Measurements from ENCODE around the gene ST7.

The ST7 gene

DNA sequence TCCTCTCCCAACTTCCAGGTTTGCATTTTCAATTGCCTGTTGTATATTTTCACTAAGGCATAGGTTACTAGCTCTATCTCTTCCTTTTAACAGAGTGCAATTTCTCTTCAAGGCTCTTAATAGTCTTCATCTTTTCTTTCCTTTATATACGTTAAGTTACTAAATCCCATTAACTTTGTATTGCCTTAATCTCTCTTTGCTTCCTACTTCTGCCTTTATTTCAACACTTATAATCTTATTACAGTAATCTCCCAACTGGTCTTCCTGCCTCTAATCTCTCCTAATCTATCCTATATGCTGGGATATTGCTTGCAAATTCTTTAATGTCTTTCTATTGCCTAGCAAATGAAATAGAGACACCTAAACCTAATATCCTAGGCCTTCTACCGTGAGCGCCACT is 26.1 kb downstream of the ST7 start:
- DNase-seq = no peak

DNA sequence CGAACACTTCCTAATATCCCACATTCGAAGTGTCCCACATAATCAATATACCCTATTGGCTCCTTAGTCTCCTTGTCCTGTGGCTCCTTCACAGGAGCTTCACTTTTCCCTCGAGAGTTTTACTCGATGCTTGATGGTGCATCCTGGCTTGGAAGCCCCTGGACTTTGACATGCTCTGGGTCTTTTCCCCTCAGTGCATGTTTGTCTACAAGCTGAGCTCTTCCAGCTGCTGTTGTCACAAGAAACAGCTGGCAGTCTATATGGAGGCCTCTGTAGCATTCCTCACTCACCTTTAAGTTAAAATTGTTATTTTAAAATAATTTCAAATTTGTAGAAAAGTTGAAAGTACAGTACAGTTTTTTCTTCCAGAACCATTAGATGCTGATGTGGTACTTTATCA is 27.1 kb downstream of the ST7 start:
- no peak for DNase-seq

DNA sequence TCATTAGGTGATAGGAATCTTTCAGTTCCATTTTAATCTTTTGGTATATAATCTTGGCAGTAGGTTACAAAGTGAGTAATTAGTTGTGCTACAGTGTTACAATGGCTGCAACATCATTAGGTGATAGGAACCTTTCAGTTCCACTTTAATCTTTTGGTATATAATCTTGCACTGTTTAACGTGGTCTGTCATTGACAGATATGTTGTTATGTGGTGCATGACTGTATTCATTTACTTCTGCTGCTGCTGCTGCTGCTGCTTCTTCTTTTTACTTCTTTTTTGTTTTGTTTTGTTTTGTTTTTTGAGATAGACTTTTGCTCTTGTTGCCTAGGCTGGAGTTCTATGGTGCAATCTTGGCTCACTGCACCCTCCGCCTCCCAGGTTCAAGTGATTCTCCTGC is 28.6 kb downstream of the ST7 start:
- no peak for DNase-seq

DNA sequence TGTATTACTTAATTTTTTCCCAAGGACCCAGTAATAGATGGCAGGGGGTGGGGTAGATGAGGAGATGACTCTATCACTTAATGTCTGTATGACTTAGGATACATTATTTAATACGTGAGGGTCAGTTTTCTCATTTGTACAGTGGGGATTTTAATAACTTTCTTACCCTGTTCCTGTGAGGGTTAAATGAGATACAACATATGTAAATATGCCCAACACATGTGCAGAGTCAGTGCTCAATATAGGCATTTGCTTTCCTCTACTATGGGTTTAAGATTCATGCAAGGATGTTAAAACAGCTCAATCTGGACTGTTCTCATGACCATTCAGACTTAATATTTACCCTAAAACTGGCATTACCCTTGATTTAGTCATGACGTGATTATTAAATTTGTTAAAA is 31.2 kb downstream of the ST7 start:
- no peak for DNase-seq

DNA sequence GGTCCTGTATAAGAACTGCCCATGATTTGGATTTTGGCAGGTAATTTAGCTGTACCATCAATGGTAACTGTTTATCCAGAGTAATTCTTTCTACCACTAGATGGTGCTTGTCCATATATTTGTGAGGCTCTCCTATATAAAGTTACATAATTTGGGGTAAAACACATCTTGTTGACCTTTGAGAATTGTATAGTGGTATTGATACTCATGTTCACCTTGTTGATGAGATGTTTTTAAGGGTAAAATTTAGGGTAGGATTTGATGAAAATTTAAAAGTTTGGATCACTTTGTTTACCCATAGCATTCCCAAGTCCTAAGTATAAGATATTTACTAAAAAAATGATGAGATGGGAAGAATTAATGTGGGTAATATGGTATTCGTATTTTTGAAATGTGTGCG is 31.6 kb downstream of the ST7 start:
- peak; percentile 8 for DNase-seq

DNA sequence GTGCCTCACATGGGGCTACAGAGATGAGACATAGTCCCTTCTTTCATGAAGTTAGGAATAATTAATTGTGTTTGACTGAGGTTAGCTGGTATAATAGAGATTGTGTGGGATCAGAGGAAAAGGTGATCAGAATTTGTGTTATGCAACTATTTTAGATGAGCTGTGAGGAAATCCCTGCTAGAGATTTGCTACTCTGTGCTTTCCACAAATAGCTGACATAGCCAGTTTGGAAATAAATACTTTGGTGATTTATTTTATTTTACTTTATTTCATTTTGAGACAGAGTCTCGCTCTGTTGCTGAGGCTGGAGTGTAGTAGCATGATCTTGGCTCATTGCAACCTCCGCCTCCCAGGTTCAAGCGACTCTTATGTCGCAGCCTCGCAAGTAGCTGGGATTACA is 32.3 kb downstream of the ST7 start:
- DNase-seq = no peak

DNA sequence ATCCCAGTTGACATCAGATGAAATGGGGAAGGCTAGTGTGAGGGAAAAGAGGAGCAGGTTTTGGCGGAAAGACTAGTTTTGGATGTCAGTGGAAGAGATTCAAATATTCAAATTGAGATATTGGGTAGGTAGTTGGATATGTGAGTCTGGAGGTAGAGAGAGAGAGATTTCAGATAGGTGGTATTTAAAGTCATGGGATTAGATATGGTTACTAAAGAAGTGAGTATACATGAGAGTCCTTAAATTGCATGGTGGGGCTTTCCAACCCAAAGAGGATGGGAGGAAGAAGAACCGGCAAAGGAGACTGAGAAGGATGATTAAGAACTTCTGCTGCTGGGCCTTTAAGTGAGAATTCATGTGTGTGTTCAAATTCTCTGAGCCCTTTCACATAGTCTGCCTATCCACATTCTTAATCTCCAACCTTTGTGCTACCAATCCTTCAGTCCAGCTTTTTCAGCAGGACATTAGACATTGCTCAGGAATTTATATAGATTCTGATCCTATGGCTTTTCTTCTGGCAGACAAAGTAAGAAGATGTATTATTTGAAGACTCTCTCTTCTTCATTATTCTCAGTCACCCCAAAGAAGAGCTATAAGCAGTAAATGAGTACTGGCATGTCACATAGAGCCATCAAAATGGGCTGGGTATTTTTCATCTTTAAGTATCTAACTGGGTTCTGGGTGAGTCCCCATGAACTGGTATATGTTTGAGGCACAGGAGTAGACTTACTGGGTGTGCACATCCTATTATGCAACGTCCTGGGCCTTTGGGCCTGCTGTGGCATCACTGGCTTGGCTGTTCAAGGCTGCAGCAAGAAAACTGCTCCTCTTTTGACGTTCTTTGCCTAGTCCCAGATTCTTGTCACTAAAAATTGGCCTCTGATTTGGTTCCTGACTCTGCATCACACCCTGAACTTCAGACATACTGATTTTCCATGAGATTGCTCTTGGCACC is 33.6 kb downstream of the ST7 start:
- DNase-seq = no peak

DNA sequence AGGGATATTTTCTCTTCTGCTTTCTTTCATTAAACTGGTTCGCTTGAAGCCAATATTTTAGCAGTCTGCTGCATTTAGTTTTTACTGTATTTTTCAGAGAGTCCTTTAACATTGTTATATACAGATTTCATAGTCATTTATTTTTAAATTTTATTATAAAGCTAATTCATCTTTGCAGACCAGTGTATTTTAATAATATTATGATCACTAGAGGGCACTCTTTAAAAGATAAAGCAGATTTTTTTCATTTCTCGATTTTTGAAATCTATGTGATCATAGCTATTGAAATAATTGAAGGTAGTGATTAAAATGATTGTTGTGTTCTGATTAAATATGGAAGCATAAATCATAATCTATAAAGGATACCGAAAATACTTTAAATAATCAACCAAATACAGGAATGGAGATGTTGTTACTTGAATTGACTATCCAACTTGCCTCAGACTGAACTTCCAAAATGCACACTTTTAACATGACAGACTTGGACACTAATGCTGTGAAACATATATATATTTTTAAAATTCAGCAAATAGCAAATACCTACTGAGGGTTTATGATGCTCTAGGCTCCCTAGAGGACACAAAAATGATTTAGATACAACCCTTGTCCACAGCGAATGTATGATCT is 35.2 kb downstream of the ST7 start:
- peak; percentile 9 for DNase-seq

DNA sequence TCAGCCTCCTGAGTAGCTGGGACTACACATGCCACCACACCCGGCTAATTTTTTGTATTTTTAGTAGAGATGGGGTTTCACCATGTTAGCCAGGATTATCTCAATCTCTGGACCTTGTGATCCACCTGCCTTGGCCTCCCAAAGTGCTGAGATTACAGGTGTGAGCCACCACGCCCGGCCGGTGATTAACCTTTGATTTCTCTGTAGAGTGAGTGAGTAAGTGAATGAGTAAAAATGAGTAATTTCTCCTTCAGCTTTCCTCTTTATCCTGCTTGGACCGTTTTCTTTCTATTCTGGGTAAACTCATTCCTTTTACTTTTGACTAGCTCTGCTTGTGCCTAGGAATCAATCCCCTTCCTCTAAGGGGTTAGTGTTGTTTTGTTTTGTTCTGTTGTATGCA is 36.8 kb downstream of the ST7 start:
- no peak for DNase-seq

DNA sequence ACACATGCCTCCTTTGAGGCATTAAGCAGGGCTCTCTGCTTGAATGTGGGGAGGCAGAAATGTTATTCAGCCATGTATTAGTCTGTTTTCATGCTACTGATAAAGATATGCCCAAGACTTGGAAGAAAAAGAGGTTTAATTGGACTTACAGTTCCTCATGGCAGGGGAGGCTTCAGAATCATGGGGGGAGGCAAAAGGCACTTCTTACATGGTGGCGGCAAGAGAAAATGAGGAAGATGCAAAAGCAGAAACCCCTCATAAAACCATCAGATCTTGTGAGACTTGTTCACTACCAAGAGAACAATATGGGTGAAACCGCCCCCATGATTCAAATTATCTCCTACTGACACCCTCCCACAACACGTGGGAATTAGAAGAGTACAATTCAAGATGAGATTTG is 37.9 kb downstream of the ST7 start:
- DNase-seq = no peak

DNA sequence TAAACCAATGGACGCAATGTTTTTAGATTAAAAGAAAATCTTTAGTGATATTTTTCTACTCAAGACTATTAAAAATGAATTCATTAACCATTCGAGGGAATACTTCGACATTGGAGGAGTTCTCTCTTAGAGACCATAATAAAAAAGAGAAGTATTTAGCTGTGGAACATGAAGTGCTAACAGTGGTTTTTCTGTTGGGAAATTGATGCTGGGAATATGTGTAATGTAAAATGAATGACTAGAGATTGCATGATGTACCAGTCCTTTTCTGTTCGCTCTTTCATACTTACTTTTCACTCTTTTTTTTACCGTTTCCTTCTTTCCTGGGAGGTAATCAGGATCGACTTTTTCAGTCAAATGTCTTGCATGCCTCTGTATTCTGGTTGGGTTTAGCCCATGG is 41.3 kb downstream of the ST7 start:
- no peak for DNase-seq

DNA sequence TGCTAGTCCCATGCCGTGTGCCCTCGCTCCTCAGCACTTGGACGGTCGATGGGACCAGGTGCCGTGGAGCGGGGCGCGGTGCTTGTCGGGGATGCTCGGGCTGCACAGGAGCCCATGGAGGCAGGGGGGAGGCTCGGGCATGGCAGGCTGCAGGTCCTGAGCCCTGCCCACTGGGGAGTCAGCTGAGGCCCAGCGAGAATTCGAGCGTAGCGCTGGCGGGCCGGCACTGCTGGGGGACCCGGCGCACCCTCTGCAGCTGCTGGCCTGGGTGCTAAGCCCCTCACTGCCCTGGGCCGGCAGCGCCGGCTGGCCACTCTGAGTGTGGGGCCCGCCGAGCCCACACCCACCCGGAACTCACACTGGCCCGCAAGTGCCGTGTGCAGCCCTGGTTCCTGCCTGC is 44.7 kb downstream of the ST7 start:
- DNase-seq = no peak

DNA sequence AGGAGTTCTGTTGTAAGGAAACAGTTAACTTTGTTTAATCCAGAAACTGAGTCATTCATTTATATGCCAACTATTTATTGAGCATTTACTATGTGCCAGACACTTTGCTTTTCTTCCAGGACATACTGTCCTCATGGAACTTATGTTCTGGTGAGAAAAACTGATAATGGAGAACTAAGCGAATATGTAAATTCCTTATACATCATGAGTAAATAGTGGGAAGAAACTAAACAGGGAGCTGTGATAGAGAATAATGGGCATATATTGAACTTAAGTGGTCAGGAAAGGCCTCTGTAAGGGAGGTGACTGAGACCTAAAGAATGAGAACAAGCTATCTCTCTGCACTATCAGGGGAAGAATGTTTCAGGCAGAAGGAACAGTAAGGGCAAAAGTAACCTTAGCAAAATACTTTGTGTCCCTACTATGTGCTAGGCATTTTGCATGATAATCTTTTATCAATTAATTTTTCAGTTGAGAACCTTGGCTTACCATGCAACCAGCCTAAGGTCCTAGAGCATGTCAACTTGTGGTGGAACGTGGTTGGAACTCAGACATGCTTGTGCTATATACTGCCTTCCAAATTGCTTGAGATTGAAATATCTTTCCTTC is 45.4 kb downstream of the ST7 start:
- DNase-seq = no peak

DNA sequence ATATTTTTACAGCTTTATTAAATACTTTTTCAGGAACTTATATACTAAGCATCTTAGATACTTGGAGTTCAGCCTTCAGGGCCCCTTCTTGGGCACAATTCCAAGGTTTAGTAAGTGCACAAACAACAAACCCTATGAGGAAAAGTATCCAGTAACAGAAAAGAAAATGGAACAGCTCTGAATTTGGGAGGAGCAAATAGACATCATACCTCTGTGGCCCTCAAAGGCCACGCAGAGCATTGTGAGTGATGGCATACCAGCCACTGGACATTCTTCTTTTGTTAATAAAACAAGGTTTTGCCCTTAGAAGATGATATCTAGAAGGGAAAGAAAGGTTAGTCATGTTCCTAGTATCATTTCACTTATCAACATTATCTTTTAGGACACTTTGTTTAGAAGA is 46.0 kb downstream of the ST7 start:
- DNase-seq = no peak

DNA sequence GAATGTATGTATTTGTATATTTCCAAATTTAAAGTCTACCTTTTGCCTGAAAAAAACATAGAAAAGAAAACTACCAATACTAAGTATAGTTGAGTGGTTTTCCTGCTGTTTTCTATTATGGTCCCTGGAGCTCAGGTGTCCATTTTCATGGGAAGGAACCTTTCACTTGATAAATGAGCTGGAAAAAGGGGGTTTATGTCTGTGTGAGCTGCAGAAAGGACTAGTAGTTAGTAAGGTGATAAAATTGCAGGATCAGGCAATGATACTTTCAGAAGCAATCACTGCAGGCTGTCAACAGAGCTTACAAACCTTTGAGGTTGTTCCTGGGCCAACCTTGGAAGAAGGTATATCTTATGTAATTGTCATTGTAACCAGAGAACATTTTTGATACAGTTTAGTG is 48.0 kb downstream of the ST7 start:
- no peak for DNase-seq

DNA sequence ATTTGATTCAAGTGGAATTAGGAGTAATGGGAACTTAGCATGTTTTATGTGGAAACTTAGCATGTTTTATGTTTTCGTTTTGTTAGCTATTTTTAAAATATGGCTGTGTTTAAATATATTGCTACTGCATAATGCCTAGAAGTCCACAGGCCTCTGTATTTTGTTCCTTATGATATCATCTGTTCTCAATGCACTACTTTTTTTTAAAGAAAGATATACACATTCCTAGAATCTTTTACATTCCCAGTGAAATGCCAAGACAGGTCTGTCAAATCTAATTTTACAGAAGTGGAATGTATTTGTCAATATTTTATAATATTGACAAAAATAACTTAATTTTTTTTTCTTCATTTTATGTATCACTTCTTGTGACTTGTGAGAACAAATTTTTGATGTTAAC is 51.6 kb downstream of the ST7 start:
- peak; percentile 50 for DNase-seq

DNA sequence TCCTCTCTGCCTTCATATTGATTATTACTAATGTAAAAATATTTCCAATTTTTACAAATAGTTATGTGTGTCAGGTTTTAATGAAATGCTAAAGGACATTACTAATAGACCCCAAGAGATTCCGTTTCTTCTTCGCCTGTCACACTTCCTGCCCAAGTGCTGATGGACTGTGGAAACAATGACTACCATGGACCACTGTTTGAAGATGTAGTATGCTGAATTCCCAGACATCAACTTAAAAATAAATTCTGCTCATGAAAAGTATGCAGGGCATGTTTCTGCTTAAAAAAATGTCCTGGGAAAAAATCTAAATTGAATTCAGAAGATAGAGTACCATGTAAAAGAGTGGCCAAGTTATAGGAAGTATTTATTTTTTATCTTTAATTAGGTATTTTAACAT is 52.1 kb downstream of the ST7 start:
- DNase-seq = no peak

DNA sequence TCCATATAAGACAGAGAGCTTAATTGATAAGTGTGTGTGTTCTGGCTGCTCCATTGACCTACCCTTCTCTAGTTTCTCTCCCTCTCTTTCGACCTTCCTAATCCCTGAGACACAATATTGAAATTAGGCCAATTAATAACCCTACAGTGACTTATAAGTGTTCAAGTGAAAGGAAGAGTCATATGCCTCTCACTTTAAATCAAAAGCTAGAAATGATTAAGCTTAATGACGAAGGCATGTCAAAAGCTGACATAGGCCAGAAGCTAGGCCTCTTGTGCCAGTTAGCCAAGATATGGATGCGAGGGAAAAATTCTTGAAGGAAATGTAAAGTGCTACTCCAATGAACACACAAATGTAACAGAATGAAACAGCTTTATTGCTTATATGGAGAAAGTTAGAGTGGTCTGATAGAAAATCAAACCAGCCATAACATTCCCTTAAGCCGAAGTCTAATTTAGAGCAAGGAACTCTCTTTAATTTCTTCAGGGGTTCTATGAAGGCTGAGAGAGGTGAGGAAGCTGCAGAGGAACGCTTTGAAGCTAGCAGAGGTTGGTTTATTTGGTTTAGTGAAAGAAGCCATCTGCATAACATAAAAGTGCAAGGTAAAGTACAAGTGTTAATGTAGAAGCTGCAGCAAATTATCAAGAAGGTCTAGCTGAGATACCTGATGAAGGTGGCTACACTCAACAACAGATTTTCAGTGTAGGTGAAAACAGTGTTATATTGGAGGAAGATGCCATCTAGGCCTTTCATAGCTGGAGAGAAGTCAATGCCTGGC is 53.8 kb downstream of the ST7 start:
- no peak for DNase-seq

DNA sequence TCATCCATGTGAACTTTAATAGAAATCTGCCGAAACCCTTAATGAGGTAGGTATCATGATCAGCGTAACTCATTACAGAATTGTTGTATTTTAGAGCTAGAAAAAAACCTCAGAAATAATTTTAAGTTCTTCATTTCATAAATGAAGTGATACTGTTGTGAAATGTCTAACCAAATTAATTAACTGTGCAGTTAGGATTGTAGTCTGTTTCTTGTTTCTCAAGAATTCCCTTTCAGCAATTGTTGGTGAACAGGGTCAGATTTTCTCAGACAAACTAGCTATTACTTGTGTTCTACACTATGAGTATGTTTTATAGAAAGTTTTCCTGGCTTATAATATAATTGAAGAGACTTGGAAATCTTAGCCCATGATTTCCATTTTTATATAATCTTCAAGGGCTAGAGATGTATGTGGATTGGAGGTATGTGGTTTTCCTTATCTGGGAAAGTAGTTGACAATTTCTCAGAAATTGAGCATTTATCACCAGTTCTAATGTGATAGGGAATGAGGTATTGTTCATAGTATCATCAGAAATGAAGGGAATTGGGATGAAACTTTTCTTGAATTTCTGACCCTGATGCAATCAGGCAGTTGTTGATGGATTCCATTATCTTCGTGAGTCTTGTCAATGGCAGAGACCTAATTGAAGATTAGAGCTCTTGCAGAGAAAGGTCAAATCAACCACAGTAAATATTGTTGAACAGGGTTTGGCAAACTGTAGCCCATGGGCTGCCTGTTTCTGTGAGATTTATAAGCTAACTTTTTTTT is 55.0 kb downstream of the ST7 start:
- no peak for DNase-seq

DNA sequence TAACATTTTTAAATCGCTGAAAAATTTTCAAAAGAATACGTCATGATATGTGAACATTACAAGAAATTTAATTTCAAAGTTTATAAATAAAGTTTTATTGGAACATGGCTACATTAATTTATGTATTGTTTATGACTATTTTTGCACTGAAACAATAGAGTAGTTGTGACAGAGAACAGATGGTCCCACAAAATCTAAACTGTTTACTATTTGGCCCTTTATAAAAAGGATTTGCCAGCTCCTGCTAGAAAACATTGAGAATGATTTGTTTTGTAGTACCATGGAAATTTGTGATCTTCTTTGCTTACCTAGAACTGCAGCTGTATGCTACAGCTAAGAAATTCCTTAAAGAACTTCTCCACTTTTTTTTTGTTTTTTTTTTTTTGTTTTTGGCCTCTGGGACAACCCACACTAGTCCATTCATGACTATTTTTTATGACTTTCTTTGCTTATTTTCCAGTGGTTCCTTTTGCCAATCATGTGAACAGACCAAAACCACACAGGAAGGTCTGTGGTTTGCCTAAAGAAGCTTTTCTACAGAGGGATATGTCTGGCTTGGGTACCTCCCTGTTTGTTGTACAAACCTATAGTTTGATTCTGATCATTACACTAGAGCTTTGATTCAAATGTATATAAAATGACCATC is 55.7 kb downstream of the ST7 start:
- DNase-seq = peak; percentile 12

DNA sequence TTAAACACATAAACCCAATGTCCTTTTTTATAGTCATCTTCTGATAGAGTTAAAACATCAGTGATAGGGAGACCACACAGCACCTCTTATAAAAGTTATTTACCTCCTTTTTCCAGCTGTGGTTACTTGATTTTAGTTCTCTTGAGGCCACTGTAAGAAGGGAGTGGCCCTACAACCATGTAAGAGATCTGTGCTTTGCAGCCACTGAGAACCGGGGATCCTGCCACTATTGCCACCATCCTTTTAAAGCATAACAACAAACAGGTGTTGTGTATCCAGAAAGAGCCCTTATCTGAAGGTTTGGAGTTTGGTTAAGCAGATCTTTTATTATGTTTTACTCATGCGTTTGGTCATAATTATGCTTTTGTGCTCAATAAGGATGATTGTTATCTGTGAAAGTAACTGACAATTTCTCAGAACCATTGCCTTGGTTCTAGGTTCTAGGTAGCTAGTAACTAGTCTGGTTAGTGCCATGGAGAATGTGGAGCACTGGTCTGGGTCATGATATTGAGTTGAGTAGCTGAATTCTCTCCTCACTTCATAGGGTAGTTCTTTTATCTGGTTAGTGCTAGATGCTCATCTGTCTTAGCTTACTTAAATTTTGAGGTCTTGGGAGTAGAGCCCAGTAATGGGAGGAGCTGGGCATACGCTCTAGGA is 56.5 kb downstream of the ST7 start:
- DNase-seq = no peak

All from kidney glomerular epithelial cell (primary cell).